Neural cell (in vitro differentiated cells): ENCODE data around the gene COL15A1.

Experiments used
- EP300 ChIP-seq: fragments of 450-650 bp; conservative IDR thresholded peaks from 2 replicates; pipeline ENCODE4 v1.6.1; 2014; ENCODE audit warnings: antibody characterized with exemption, mild to moderate bottlenecking, moderate library complexity; ENCODE audit not compliant: poor library complexity, severe bottlenecking
- EZH2 ChIP-seq: fragments of 200-600, 300-800 bp; shearing (Covaris generic), sonication (generic); IDR thresholded peaks from 2 replicates; pipeline ENCODE4 v1.6.1; 2014; ENCODE audit warnings: antibody characterized with exemption, low read length, borderline replicate concordance, mild to moderate bottlenecking; ENCODE audit not compliant: insufficient read depth, poor library complexity, severe bottlenecking
- POLR2AphosphoS5 ChIP-seq: IDR thresholded peaks from 2 replicates; pipeline ENCODE4 v1.6.1; 2012
- SMC3 ChIP-seq: fragments of 450-650 bp; conservative IDR thresholded peaks from 2 replicates; pipeline ENCODE4 v1.6.1; 2014; ENCODE audit warnings: antibody characterized with exemption, mild to moderate bottlenecking, moderate library complexity; ENCODE audit not compliant: poor library complexity
- TAF1 ChIP-seq: IDR thresholded peaks from 2 replicates; pipeline ENCODE4 v1.6.1; 2012; ENCODE audit warnings: low read depth
- TF ChIP-seq, protein P1 (sequence below): fragments of 450-650 bp; IDR thresholded peaks from 2 replicates; pipeline ENCODE4 v1.5.1; 2014; ENCODE audit warnings: antibody characterized with exemption, mild to moderate bottlenecking, moderate library complexity; ENCODE audit not compliant: poor library complexity, severe bottlenecking
- TF ChIP-seq, protein P2 (sequence below): IDR thresholded peaks from 2 replicates; pipeline ENCODE4 v1.6.1; 2012; ENCODE audit warnings: borderline replicate concordance

DNA sequence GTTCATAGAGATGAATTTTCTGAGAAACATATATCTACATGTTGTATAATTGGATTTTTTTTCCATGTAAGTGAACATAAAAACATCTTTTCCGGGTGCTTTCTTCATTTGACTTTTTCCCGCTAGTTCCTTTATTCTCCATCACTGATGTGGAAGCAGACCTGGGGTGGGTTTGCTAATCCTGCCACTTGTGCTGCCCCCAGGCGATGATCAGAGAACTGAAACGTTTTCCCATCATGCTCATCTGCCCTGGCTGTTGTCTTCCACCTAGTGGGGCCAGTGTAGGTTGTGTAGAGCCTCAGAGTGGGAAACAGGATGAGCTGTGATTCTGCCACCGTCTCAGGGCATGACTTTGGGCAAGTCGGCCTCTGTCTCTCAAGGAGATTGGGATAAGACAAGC is 127.0 kb downstream of the COL15A1 start:
- TF ChIP-seq SMC3 (no peak), TAF1 (no peak), POLR2AphosphoS5 (no peak), EP300 (no peak), EZH2 (no peak)
- TF ChIP-seq, protein P1, sequence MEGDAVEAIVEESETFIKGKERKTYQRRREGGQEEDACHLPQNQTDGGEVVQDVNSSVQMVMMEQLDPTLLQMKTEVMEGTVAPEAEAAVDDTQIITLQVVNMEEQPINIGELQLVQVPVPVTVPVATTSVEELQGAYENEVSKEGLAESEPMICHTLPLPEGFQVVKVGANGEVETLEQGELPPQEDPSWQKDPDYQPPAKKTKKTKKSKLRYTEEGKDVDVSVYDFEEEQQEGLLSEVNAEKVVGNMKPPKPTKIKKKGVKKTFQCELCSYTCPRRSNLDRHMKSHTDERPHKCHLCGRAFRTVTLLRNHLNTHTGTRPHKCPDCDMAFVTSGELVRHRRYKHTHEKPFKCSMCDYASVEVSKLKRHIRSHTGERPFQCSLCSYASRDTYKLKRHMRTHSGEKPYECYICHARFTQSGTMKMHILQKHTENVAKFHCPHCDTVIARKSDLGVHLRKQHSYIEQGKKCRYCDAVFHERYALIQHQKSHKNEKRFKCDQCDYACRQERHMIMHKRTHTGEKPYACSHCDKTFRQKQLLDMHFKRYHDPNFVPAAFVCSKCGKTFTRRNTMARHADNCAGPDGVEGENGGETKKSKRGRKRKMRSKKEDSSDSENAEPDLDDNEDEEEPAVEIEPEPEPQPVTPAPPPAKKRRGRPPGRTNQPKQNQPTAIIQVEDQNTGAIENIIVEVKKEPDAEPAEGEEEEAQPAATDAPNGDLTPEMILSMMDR, result no peak
- TF ChIP-seq, protein P2, sequence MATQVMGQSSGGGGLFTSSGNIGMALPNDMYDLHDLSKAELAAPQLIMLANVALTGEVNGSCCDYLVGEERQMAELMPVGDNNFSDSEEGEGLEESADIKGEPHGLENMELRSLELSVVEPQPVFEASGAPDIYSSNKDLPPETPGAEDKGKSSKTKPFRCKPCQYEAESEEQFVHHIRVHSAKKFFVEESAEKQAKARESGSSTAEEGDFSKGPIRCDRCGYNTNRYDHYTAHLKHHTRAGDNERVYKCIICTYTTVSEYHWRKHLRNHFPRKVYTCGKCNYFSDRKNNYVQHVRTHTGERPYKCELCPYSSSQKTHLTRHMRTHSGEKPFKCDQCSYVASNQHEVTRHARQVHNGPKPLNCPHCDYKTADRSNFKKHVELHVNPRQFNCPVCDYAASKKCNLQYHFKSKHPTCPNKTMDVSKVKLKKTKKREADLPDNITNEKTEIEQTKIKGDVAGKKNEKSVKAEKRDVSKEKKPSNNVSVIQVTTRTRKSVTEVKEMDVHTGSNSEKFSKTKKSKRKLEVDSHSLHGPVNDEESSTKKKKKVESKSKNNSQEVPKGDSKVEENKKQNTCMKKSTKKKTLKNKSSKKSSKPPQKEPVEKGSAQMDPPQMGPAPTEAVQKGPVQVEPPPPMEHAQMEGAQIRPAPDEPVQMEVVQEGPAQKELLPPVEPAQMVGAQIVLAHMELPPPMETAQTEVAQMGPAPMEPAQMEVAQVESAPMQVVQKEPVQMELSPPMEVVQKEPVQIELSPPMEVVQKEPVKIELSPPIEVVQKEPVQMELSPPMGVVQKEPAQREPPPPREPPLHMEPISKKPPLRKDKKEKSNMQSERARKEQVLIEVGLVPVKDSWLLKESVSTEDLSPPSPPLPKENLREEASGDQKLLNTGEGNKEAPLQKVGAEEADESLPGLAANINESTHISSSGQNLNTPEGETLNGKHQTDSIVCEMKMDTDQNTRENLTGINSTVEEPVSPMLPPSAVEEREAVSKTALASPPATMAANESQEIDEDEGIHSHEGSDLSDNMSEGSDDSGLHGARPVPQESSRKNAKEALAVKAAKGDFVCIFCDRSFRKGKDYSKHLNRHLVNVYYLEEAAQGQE, result no peak
